HCT116 (cell line): ENCODE results near the gene EEF1A2.

Source experiments
- CEBPB ChIP-seq: IDR thresholded peaks from 2 replicates; pipeline ENCODE4 v1.6.1; 2012; ENCODE audit warnings: low read depth
- CTCF ChIP-seq, 3 experiments: fragments of 200-600 bp in 1 of 3; sonication (generic) in 1 of 3; IDR thresholded peaks in 2 of 3; conservative IDR thresholded peaks in 1 of 3; 2 replicates each; pipeline ENCODE4 v1.5.1; 2012 to 2017; ENCODE audit warnings: low read depth in 2 of 3, low read length in 2 of 3, antibody characterized with exemption in 1 of 3, borderline replicate concordance in 1 of 3, control low read depth in 1 of 3, mild to moderate bottlenecking in 1 of 3, mixed read lengths in 1 of 3, mixed run types in 1 of 3, moderate library complexity in 1 of 3; ENCODE audit not compliant: insufficient read depth in 1 of 3
- EZH2 ChIP-seq: fragments of 200-600 bp; sonication (generic); IDR thresholded peaks from 2 replicates; pipeline ENCODE4 v1.6.1; 2017; ENCODE audit warnings: antibody characterized with exemption, mixed run types
- EZH2phosphoT487 ChIP-seq: fragments of 200-600 bp; IDR thresholded peaks from 2 replicates; pipeline ENCODE4 v1.6.1; 2018; ENCODE audit warnings: antibody characterized with exemption, borderline replicate concordance
- JUND ChIP-seq: IDR thresholded peaks from 2 replicates; pipeline ENCODE4 v1.6.1; 2012
- MAX ChIP-seq: IDR thresholded peaks from 2 replicates; pipeline ENCODE4 v1.6.1; 2012
- POLR2A ChIP-seq: IDR thresholded peaks from 2 replicates; pipeline ENCODE4 v1.7.0; 2011; ENCODE audit warnings: borderline replicate concordance; ENCODE audit not compliant: insufficient read depth, insufficient read length; ENCODE audit errors: extremely low read depth
- POLR2AphosphoS5 ChIP-seq: IDR thresholded peaks from 2 replicates; pipeline ENCODE4 v1.6.1; 2011; ENCODE audit warnings: mild to moderate bottlenecking, low read depth, low read length, moderate library complexity
- REST ChIP-seq: IDR thresholded peaks from 2 replicates; pipeline ENCODE4 v1.6.1; 2012; ENCODE audit warnings: low read depth
- SRF ChIP-seq: IDR thresholded peaks from 2 replicates; pipeline ENCODE4 v1.6.1; 2012; ENCODE audit warnings: low read depth
- ZFX ChIP-seq: fragments of 450-650 bp; IDR thresholded peaks from 2 replicates; pipeline ENCODE4 v1.6.1; 2017
- TF ChIP-seq, protein P1 (sequence below): IDR thresholded peaks from 2 replicates; pipeline ENCODE4 v1.6.1; 2011; ENCODE audit warnings: mild to moderate bottlenecking, low read length, moderate library complexity; ENCODE audit not compliant: insufficient replicate concordance; ENCODE audit errors: extremely low read depth

- TF ChIP-seq EZH2 (no peak), POLR2A (no peak), SRF (no peak), CTCF (IDR thresholded peaks at IDR 0.05 in 2 of 3, conservative IDR thresholded peaks at IDR 0.05 in 1 of 3; ENCODE audit: borderline replicate concordance in 1 of 3, insufficient read depth in 1 of 3, low read depth in 2 of 3, low read length in 2 of 3) (no peak), POLR2AphosphoS5 (no peak), MAX (no peak), REST (no peak), CEBPB (no peak), JUND (no peak), EZH2phosphoT487 (no peak), ZFX (no peak)
- TF ChIP-seq, protein P1, sequence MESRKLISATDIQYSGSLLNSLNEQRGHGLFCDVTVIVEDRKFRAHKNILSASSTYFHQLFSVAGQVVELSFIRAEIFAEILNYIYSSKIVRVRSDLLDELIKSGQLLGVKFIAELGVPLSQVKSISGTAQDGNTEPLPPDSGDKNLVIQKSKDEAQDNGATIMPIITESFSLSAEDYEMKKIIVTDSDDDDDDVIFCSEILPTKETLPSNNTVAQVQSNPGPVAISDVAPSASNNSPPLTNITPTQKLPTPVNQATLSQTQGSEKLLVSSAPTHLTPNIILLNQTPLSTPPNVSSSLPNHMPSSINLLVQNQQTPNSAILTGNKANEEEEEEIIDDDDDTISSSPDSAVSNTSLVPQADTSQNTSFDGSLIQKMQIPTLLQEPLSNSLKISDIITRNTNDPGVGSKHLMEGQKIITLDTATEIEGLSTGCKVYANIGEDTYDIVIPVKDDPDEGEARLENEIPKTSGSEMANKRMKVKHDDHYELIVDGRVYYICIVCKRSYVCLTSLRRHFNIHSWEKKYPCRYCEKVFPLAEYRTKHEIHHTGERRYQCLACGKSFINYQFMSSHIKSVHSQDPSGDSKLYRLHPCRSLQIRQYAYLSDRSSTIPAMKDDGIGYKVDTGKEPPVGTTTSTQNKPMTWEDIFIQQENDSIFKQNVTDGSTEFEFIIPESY: no peak
Observed at GRCh38 chr20:63541371-63541770, 42.5 kb upstream of the EEF1A2 start.
